Measurements from ENCODE around the gene CYB5R3. TPM values are rescaled to one million over a fixed set of nuclear protein-coding genes. Genes with fewer than 3 reads are reported as not detected.

Gene CYB5R3
- total and polyA plus RNA-seq, 2 donors (not counting 3 experiments of a cell fraction or from before 2014, with no cell fraction given) = 217 to 263 TPM

- ChIA-PET POLR2A (no interaction called here), CTCF (no interaction called here)
- BruUV-seq (replicated peaks) = no TSS peak
- no peak overlapping the region for H3K4me3 ChIP-seq (replicated peaks in 1 of 3; ENCODE audit: insufficient read depth in 1 of 3, low read depth in 1 of 3, low read length in 3 of 3)
- no peak overlapping the region for H3K9ac ChIP-seq (replicated peaks; ENCODE audit: extremely low read depth, insufficient read depth, low read length)
- dilution Hi-C loops (cut with MboI; ENCODE audit: extremely low pct_ligation_motif_present, low sequenced_read_pairs) = no loop called here
- H3K9me3 ChIP-seq (replicated peaks; ENCODE audit: control insufficient read depth, insufficient read depth, low read length) = no peaks in the 10 kb centered on the region
- no peak for TF ChIP-seq POLR2AphosphoS5 (IDR thresholded peaks at IDR 0.05; ENCODE audit: insufficient read depth, low read depth, low read length)
- TF ChIP-seq, protein P1, sequence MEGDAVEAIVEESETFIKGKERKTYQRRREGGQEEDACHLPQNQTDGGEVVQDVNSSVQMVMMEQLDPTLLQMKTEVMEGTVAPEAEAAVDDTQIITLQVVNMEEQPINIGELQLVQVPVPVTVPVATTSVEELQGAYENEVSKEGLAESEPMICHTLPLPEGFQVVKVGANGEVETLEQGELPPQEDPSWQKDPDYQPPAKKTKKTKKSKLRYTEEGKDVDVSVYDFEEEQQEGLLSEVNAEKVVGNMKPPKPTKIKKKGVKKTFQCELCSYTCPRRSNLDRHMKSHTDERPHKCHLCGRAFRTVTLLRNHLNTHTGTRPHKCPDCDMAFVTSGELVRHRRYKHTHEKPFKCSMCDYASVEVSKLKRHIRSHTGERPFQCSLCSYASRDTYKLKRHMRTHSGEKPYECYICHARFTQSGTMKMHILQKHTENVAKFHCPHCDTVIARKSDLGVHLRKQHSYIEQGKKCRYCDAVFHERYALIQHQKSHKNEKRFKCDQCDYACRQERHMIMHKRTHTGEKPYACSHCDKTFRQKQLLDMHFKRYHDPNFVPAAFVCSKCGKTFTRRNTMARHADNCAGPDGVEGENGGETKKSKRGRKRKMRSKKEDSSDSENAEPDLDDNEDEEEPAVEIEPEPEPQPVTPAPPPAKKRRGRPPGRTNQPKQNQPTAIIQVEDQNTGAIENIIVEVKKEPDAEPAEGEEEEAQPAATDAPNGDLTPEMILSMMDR (IDR thresholded peaks at IDR 0.05; ENCODE audit: extremely low read depth in 1 of 2, insufficient read depth in 1 of 2, low read depth in 1 of 2, low read length in 2 of 2) = no peak
- no peak for TF ChIP-seq POLR2A (IDR thresholded peaks at IDR 0.05; ENCODE audit: low read depth, low read length)
- no peak for TF ChIP-seq JUN (IDR thresholded peaks at IDR 0.05; ENCODE audit: borderline replicate concordance, insufficient read depth, insufficient read length, low read depth)
- no peak for TF ChIP-seq MAX (IDR thresholded peaks at IDR 0.05; ENCODE audit: insufficient read depth, insufficient read length)
- no peak for TF ChIP-seq EZH2 (IDR thresholded peaks at IDR 0.05; ENCODE audit: borderline replicate concordance, low read depth, low read length, severe bottlenecking)
- TF ChIP-seq GATA2 (IDR thresholded peaks at IDR 0.05; ENCODE audit: insufficient read depth, insufficient read length, low read depth, low read length) = no peak
- TF ChIP-seq FOS (IDR thresholded peaks at IDR 0.05; ENCODE audit: borderline replicate concordance, insufficient read depth, low read length) = no peak
- TF ChIP-seq MYC (IDR thresholded peaks at IDR 0.05; ENCODE audit: low read depth, low read length) = no peak
- H3K27me3 ChIP-seq (ENCODE audit: control insufficient read depth in 2 of 2, insufficient read depth in 2 of 2, low read length in 2 of 2) = no peaks in the 10 kb centered on the region
- H3K79me2 ChIP-seq (ENCODE audit: control insufficient read depth, insufficient read depth, low read length) = no peaks in the 10 kb centered on the region
- H3K36me3 ChIP-seq (ENCODE audit: control insufficient read depth in 2 of 2, extremely low read depth in 1 of 2, insufficient read depth in 2 of 2, low read length in 2 of 2) = peaks cover 0 to 4% of the 10 kb centered on the region in 2 experiments
- no peaks in the 10 kb centered on the region for H3K9me1 ChIP-seq (replicated peaks; ENCODE audit: control insufficient read depth, extremely low read depth, insufficient read depth, low read length)
- no peaks in the 10 kb centered on the region for H3K4me1 ChIP-seq (ENCODE audit: control insufficient read depth, extremely low read depth, insufficient read depth, low read length)
- no peaks in the 10 kb centered on the region for H4K20me1 ChIP-seq (replicated peaks; ENCODE audit: control insufficient read depth, extremely low read depth, insufficient read depth, low read length)
- no peak for DNase-seq (ENCODE audit: low read depth, low spot score)
- H3K4me2 ChIP-seq (ENCODE audit: insufficient read depth, low read length) = no peak overlapping the region
- FAIRE-seq = no peak
- H2AFZ ChIP-seq (ENCODE audit: low read depth, low read length) = no peak overlapping the region
- intact Hi-C loops (cut with micrococcal nuclease) = no loop called here
- no peak overlapping the region for H3K27ac ChIP-seq (ENCODE audit: insufficient read depth, low read depth, low read length)
Observed at GRCh38 chr22:42691440-42691839, 42.2 kb upstream of the CYB5R3 start.

Data from endothelial cell of umbilical vein (primary cell).